ENCODE results near the gene TYSND1. TPM values are rescaled to one million over a fixed set of nuclear protein-coding genes. Genes with fewer than 3 reads are reported as not detected.

TYSND1 gene
- polyA plus RNA-seq, 3 donors: 8.6 to 11.2 (median 11.2) TPM

GRCh38 chr10:70096705-70097420 lies 49.6 kb downstream of the TYSND1 start:
- intact Hi-C loops (cut with micrococcal nuclease): no loop called here
- no peak overlapping the region for H3K4me2 ChIP-seq (replicated peaks; ENCODE audit: extremely low read depth, low read length, poor library complexity, severe bottlenecking)
- peaks cover 0 to 12% of the 10 kb centered on the region in 2 donors for H3K36me3 ChIP-seq (replicated peaks in 1 of 2; ENCODE audit: control insufficient read depth in 1 of 2, insufficient read depth in 2 of 2, low read length in 2 of 2)
- H3K27ac ChIP-seq (ENCODE audit: low read depth in 1 of 2, low read length in 2 of 2): no peak overlapping the region
- DNase-seq: no peak
- no peaks in the 10 kb centered on the region for H3K79me2 ChIP-seq (ENCODE audit: insufficient read depth, low read length)
- Mint-ChIP-seq H3K4me1 (peaks cover 5% of the 10 kb centered on the region), H3K4me3 (no peak overlapping the region), H3K9me3 (peaks cover 0 to 3% (median 0%) of the 10 kb centered on the region in 7 donors), H3K27me3 (ENCODE audit: low read depth in 3 of 3) (peaks cover 1 to 3% (median 2%) of the 10 kb centered on the region in 3 donors), H3K36me3 (peaks cover 5 to 10% of the 10 kb centered on the region in 2 donors), H3K27ac (no peak overlapping the region)
- no peak overlapping the region for H3K9ac ChIP-seq (ENCODE audit: insufficient read depth, low read length, poor library complexity, severe bottlenecking)
- H2AFZ ChIP-seq (ENCODE audit: insufficient read depth, low read depth, low read length, poor library complexity, severe bottlenecking): no peak overlapping the region
- 100% methylated on average over 3 of the region's 5 CpGs for WGBS (ENCODE audit: insufficient coverage)
- H3K4me1 ChIP-seq (ENCODE audit: control insufficient read depth in 1 of 2, insufficient read depth in 2 of 2, low read length in 2 of 2): no peaks in the 10 kb centered on the region
- H3K27me3 ChIP-seq (ENCODE audit: control insufficient read depth in 2 of 2, insufficient read depth in 2 of 2, low read length in 2 of 2): no peaks in the 10 kb centered on the region
- TF ChIP-seq, protein P1, sequence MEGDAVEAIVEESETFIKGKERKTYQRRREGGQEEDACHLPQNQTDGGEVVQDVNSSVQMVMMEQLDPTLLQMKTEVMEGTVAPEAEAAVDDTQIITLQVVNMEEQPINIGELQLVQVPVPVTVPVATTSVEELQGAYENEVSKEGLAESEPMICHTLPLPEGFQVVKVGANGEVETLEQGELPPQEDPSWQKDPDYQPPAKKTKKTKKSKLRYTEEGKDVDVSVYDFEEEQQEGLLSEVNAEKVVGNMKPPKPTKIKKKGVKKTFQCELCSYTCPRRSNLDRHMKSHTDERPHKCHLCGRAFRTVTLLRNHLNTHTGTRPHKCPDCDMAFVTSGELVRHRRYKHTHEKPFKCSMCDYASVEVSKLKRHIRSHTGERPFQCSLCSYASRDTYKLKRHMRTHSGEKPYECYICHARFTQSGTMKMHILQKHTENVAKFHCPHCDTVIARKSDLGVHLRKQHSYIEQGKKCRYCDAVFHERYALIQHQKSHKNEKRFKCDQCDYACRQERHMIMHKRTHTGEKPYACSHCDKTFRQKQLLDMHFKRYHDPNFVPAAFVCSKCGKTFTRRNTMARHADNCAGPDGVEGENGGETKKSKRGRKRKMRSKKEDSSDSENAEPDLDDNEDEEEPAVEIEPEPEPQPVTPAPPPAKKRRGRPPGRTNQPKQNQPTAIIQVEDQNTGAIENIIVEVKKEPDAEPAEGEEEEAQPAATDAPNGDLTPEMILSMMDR (IDR thresholded peaks at IDR 0.05): no peak
- no peaks in the 10 kb centered on the region for H3K9me3 ChIP-seq (replicated peaks in 1 of 2; ENCODE audit: control insufficient read depth in 1 of 2, insufficient read depth in 1 of 2, low read length in 2 of 2)
- no peak overlapping the region for H3K4me3 ChIP-seq (replicated peaks in 1 of 3; ENCODE audit: low read depth in 2 of 3, low read length in 3 of 3)
- H4K20me1 ChIP-seq (ENCODE audit: insufficient read depth, low read length): no peaks in the 10 kb centered on the region

DNA sequence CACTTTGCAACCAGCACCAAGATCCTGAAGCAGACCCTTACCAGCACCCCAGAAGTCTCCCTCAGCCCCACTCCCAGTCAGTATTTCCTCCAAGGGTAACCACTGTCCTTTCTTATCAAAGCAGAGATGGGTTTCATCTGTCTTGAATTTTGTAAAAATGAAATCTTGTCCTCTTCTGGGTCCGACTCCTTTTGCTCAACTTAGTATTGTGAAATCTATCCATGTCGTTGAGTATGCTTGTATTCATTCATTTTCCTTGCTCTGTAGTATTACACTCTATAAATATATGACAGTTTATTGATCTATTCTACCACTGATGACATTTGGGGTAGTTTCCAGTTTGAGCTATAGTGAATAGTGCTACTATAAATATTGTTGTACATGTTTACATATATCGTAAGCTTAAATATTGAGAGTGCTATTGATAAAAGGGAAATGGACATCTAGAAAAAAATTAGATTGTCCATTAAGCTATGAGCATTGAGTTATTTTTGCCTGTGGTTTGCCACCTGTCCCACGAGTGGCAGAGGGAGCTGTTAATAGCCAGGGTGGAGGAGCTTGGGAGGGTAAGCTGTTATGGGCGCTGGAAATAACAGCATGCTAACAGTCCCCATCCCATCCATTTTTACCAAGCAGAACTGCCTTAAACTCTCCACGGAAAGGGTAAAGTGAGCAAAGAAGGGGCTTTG lies 50.3 kb downstream of the TYSND1 start:
- WGBS (ENCODE audit: insufficient coverage): 100% methylated on average over 1 of the region's 6 CpGs
- Histone ChIP-seq H3K9me3 (replicated peaks in 1 of 2; ENCODE audit: control insufficient read depth in 1 of 2, insufficient read depth in 1 of 2, low read length in 2 of 2) (no peaks in the 10 kb centered on the region), H4K20me1 (ENCODE audit: insufficient read depth, low read length) (no peaks in the 10 kb centered on the region), H3K36me3 (replicated peaks in 1 of 2; ENCODE audit: control insufficient read depth in 1 of 2, insufficient read depth in 2 of 2, low read length in 2 of 2) (peaks cover 0 to 12% of the 10 kb centered on the region in 2 donors), H3K27me3 (ENCODE audit: control insufficient read depth in 2 of 2, insufficient read depth in 2 of 2, low read length in 2 of 2) (no peaks in the 10 kb centered on the region), H3K4me3 (replicated peaks in 1 of 3; ENCODE audit: low read depth in 2 of 3, low read length in 3 of 3) (no peak overlapping the region), H3K9ac (ENCODE audit: insufficient read depth, low read length, poor library complexity, severe bottlenecking) (no peak overlapping the region), H3K4me2 (replicated peaks; ENCODE audit: extremely low read depth, low read length, poor library complexity, severe bottlenecking) (no peak overlapping the region), H3K79me2 (ENCODE audit: insufficient read depth, low read length) (no peaks in the 10 kb centered on the region), H3K4me1 (ENCODE audit: control insufficient read depth in 1 of 2, insufficient read depth in 2 of 2, low read length in 2 of 2) (no peaks in the 10 kb centered on the region), H3K27ac (ENCODE audit: low read depth in 1 of 2, low read length in 2 of 2) (no peak overlapping the region), H2AFZ (ENCODE audit: insufficient read depth, low read depth, low read length, poor library complexity, severe bottlenecking) (no peak overlapping the region)
- TF ChIP-seq, protein P1 (IDR thresholded peaks at IDR 0.05): no peak
- H3K27me3 Mint-ChIP-seq (ENCODE audit: low read depth in 3 of 3): peaks cover 1 to 3% (median 2%) of the 10 kb centered on the region in 3 donors
- no peak for DNase-seq
- peaks cover 5% of the 10 kb centered on the region for H3K4me1 Mint-ChIP-seq
- no peak overlapping the region for H3K4me3 Mint-ChIP-seq
- intact Hi-C loops (cut with micrococcal nuclease): no loop called here
- H3K36me3 Mint-ChIP-seq: peaks cover 5 to 10% of the 10 kb centered on the region in 2 donors
- no peak overlapping the region for H3K27ac Mint-ChIP-seq
- no peaks in the 10 kb centered on the region for H3K9me3 Mint-ChIP-seq
